ENCODE results near the gene HEYL. TPM values are rescaled to one million over a fixed set of nuclear protein-coding genes. Genes with fewer than 3 reads are reported as not detected.
A peak's percentile ranks its signal among the peaks of the same experiment; 100 is the strongest.

HEYL gene
- total and polyA plus RNA-seq, 9 of the 15 experiments (the other 6 are each of a cell fraction or from before 2014, with no cell fraction given), result 0.13 to 0.89 (median 0.25) TPM

DNA sequence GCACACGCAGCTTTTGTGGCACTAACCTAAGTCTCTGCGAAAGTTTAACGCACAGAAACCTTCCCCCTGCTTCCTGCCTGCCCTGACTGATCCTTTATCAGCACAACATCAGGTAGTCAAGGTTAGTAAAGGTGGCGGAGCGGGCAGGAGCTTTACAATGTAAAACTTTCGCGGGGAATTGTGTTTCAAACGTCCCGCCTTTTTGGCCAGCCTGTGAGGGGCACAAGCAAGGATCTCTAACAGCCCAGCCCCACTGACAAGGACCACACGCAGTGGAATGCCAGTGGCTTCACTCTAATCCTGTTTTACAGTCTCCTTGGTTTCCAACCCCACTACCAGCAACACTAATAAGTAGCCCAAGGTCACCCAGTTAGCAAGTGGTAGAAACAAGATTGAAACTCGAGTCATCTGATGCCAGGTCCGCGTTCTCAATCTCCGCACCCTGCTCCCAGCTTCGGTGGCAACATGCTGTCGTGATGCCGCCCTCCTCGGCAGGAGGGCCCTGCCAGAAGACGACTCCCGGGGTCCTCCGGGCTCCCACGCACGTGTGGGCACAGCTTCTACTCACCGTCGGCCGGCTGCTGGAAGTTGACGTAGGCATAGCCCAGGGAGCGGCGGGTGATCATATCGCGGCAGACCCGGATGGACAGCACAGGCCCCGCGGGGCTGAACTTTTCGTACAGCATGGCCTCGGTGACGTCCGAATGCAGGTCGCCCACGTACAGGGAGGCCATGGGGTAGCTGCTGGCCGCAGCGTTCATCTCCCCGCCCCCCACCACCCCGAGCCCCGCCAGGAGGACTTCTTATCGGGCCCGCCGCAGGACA lies 64.0 kb downstream of the HEYL start (continued):
- TF ChIP-seq, protein P1, sequence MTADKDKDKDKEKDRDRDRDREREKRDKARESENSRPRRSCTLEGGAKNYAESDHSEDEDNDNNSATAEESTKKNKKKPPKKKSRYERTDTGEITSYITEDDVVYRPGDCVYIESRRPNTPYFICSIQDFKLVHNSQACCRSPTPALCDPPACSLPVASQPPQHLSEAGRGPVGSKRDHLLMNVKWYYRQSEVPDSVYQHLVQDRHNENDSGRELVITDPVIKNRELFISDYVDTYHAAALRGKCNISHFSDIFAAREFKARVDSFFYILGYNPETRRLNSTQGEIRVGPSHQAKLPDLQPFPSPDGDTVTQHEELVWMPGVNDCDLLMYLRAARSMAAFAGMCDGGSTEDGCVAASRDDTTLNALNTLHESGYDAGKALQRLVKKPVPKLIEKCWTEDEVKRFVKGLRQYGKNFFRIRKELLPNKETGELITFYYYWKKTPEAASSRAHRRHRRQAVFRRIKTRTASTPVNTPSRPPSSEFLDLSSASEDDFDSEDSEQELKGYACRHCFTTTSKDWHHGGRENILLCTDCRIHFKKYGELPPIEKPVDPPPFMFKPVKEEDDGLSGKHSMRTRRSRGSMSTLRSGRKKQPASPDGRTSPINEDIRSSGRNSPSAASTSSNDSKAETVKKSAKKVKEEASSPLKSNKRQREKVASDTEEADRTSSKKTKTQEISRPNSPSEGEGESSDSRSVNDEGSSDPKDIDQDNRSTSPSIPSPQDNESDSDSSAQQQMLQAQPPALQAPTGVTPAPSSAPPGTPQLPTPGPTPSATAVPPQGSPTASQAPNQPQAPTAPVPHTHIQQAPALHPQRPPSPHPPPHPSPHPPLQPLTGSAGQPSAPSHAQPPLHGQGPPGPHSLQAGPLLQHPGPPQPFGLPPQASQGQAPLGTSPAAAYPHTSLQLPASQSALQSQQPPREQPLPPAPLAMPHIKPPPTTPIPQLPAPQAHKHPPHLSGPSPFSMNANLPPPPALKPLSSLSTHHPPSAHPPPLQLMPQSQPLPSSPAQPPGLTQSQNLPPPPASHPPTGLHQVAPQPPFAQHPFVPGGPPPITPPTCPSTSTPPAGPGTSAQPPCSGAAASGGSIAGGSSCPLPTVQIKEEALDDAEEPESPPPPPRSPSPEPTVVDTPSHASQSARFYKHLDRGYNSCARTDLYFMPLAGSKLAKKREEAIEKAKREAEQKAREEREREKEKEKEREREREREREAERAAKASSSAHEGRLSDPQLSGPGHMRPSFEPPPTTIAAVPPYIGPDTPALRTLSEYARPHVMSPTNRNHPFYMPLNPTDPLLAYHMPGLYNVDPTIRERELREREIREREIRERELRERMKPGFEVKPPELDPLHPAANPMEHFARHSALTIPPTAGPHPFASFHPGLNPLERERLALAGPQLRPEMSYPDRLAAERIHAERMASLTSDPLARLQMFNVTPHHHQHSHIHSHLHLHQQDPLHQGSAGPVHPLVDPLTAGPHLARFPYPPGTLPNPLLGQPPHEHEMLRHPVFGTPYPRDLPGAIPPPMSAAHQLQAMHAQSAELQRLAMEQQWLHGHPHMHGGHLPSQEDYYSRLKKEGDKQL (CRISPR knock-in tag; IDR thresholded peaks at IDR 0.05; ENCODE audit: borderline replicate concordance), result no peak
- no peak for TF ChIP-seq ZZZ3 (IDR thresholded peaks at IDR 0.05)
- TF ChIP-seq, protein P2, sequence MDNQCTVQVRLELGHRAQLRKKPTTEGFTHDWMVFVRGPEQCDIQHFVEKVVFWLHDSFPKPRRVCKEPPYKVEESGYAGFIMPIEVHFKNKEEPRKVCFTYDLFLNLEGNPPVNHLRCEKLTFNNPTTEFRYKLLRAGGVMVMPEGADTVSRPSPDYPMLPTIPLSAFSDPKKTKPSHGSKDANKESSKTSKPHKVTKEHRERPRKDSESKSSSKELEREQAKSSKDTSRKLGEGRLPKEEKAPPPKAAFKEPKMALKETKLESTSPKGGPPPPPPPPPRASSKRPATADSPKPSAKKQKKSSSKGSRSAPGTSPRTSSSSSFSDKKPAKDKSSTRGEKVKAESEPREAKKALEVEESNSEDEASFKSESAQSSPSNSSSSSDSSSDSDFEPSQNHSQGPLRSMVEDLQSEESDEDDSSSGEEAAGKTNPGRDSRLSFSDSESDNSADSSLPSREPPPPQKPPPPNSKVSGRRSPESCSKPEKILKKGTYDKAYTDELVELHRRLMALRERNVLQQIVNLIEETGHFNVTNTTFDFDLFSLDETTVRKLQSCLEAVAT (IDR thresholded peaks at IDR 0.05), result 0 out of 4 replicates have a peak, but pooled peaks of 1 of the 2 experiments have one; percentile 10
- TF ChIP-seq, protein P3, sequence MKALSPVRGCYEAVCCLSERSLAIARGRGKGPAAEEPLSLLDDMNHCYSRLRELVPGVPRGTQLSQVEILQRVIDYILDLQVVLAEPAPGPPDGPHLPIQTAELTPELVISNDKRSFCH (CRISPR knock-in tag; IDR thresholded peaks at IDR 0.05), result no peak
- TF ChIP-seq, protein P3 (tag; IDR thresholded peaks at IDR 0.05), result peak; percentile 49; the same call in 1 of the 2 replicates
- TF ChIP-seq MYC (IDR thresholded peaks at IDR 0.05; ENCODE audit: low read depth, low read length), result 0 out of 2 replicates have a peak, but pooled peaks have one; percentile 60
- TF ChIP-seq MYC (CRISPR knock-in tag; IDR thresholded peaks at IDR 0.05; ENCODE audit: borderline replicate concordance, low read depth), result peak; percentile 65; the same call in 1 of the 2 replicates
- TF ChIP-seq PHF21A (IDR thresholded peaks at IDR 0.05; ENCODE audit: borderline replicate concordance, low read depth), result no peak
- TF ChIP-seq TAF9B (IDR thresholded peaks at IDR 0.05; ENCODE audit: partially characterized antibody), result no peak
- TF ChIP-seq TAL1 (IDR thresholded peaks at IDR 0.05), result no peak
- TF ChIP-seq, protein P4, sequence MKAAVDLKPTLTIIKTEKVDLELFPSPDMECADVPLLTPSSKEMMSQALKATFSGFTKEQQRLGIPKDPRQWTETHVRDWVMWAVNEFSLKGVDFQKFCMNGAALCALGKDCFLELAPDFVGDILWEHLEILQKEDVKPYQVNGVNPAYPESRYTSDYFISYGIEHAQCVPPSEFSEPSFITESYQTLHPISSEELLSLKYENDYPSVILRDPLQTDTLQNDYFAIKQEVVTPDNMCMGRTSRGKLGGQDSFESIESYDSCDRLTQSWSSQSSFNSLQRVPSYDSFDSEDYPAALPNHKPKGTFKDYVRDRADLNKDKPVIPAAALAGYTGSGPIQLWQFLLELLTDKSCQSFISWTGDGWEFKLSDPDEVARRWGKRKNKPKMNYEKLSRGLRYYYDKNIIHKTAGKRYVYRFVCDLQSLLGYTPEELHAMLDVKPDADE (conservative IDR thresholded peaks at IDR 0.05; ENCODE audit: control insufficient read depth, low read depth, low read length), result peak; percentile 28; the same call in 1 of the 2 replicates
- TF ChIP-seq, protein P5, sequence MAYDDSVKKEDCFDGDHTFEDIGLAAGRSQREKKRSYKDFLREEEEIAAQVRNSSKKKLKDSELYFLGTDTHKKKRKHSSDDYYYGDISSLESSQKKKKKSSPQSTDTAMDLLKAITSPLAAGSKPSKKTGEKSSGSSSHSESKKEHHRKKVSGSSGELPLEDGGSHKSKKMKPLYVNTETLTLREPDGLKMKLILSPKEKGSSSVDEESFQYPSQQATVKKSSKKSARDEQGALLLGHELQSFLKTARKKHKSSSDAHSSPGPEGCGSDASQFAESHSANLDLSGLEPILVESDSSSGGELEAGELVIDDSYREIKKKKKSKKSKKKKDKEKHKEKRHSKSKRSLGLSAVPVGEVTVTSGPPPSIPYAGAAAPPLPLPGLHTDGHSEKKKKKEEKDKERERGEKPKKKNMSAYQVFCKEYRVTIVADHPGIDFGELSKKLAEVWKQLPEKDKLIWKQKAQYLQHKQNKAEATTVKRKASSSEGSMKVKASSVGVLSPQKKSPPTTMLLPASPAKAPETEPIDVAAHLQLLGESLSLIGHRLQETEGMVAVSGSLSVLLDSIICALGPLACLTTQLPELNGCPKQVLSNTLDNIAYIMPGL (CRISPR knock-in tag; IDR thresholded peaks at IDR 0.05), result 0 out of 2 replicates have a peak, but pooled peaks have one; percentile 14
- no peak for TF ChIP-seq ZKSCAN3 (CRISPR knock-in tag; IDR thresholded peaks at IDR 0.05)
- 0 out of 4 replicates have a peak, but pooled peaks of 1 of the 2 experiments have one; percentile 31 for TF ChIP-seq TEAD1 (CRISPR knock-in tag; IDR thresholded peaks at IDR 0.05)
- TF ChIP-seq GTF2A2 (tag; IDR thresholded peaks at IDR 0.05), result no peak
- no peak for TF ChIP-seq ZNF583 (CRISPR knock-in tag; IDR thresholded peaks at IDR 0.05)

Measured in K562 (cell line).